Urothelium cell line (cell line): ENCODE results near the gene TECPR2.
A peak's percentile ranks its signal among the peaks of the same experiment; 100 is the strongest.

Experiments used
- DNase-seq: peaks from one replicate; pipeline ENCODE4 v3.0.0; 2011; ENCODE audit warnings: low spot score, mixed read lengths
- FAIRE-seq: peaks from 2 replicates; lab custom pipeline; 2011; peaks lifted over from hg19 to GRCh38; lab: Jason Lieb, UNC

TECPR2 gene

GRCh38 chr14:102419276-102419675 lies 56.5 kb downstream of the TECPR2 start:
- FAIRE-seq (no peak), DNase-seq (no peak)

- FAIRE-seq (no peak), DNase-seq (no peak)
These were observed 57.0 kb downstream of the TECPR2 start for GRCh38 chr14:102419716-102420115.

GRCh38 chr14:102421411-102422057 lies 58.8 kb downstream of the TECPR2 start:
- DNase-seq (no peak), FAIRE-seq (no peak)

GRCh38 chr14:102424520-102424919 lies 61.8 kb downstream of the TECPR2 start:
- no peak for FAIRE-seq

GRCh38 chr14:102424923-102425322 lies 62.2 kb downstream of the TECPR2 start:
- FAIRE-seq, result no peak
- DNase-seq, result no peak

More at GRCh38 chr14:102424520-102424919, 61.8 kb downstream of the TECPR2 start:
- no peak for DNase-seq

- DNase-seq (no peak), FAIRE-seq (no peak)
These were observed 64.1 kb downstream of the TECPR2 start for GRCh38 chr14:102426796-102427195.

- DNase-seq (no peak), FAIRE-seq (no peak)
These were observed 64.9 kb downstream of the TECPR2 start for GRCh38 chr14:102427642-102428041.

- no peak for DNase-seq
- no peak for FAIRE-seq
These were observed 67.6 kb downstream of the TECPR2 start for GRCh38 chr14:102430212-102430908.

GRCh38 chr14:102431751-102432150 lies 69.0 kb downstream of the TECPR2 start:
- FAIRE-seq, result no peak
- no peak for DNase-seq

GRCh38 chr14:102434647-102435175 lies 72.0 kb downstream of the TECPR2 start:
- DNase-seq, result no peak
- no peak for FAIRE-seq

GRCh38 chr14:102437997-102438915 lies 75.5 kb downstream of the TECPR2 start:
- DNase-seq (peak; percentile 81), FAIRE-seq (no peak)

GRCh38 chr14:102439556-102439955 lies 76.8 kb downstream of the TECPR2 start:
- FAIRE-seq (no peak), DNase-seq (no peak)

- FAIRE-seq, result no peak
- no peak for DNase-seq
These were observed 77.7 kb downstream of the TECPR2 start for GRCh38 chr14:102440392-102440791.

GRCh38 chr14:102442241-102443211 lies 79.8 kb downstream of the TECPR2 start:
- FAIRE-seq, result no peak
- no peak for DNase-seq

- FAIRE-seq (no peak), DNase-seq (no peak)
These were observed 82.3 kb downstream of the TECPR2 start for GRCh38 chr14:102445066-102445465.

- no peak for FAIRE-seq
- no peak for DNase-seq
These were observed 82.9 kb downstream of the TECPR2 start for GRCh38 chr14:102445641-102446040.

GRCh38 chr14:102450206-102451063 lies 87.7 kb downstream of the TECPR2 start:
- no peak for FAIRE-seq
- no peak for DNase-seq

- DNase-seq (no peak), FAIRE-seq (no peak)
These were observed 88.3 kb downstream of the TECPR2 start for GRCh38 chr14:102451064-102451352.

GRCh38 chr14:102452302-102452701 lies 89.6 kb downstream of the TECPR2 start:
- DNase-seq, result no peak
- no peak for FAIRE-seq
